GM23338 (cell line): ENCODE results near the gene CDH23. TPM values are rescaled to one million over a fixed set of nuclear protein-coding genes. Genes with fewer than 3 reads are reported as not detected.

Experiments
- ATAC-seq: fragments of 200-7000 bp; cut with Tn5 transposase; 3 replicates; pipeline ENCODE4 v1.9.1; 2020
- DNase-seq: peaks from one replicate; pipeline ENCODE4 v3.0.0-alpha.2; 2015; ENCODE audit warnings: low spot score
- H2AFZ ChIP-seq: fragments of 200-600 bp; sonication (generic); 2 replicates; pipeline ENCODE4 v1.8.0; 2016; ENCODE audit warnings: antibody characterized with exemption, mild to moderate bottlenecking, moderate library complexity
- H3F3A ChIP-seq: fragments of 200-600 bp; sonication (generic); replicated peaks from 2 replicates; pipeline ENCODE4 v1.8.0; 2017; ENCODE audit warnings: antibody characterized with exemption, mixed run types, low read depth
- H3K27ac ChIP-seq: fragments of 200-600 bp; sonication (generic); 2 replicates; pipeline ENCODE4 v1.6.1; 2016; ENCODE audit warnings: low read depth
- H3K27me3 ChIP-seq: fragments of 200-600 bp; sonication (generic); 2 replicates; pipeline ENCODE4 v1.8.0; 2016; ENCODE audit warnings: mild to moderate bottlenecking, mixed run types, moderate library complexity; ENCODE audit not compliant: insufficient read depth
- H3K36me3 ChIP-seq: fragments of 200-600 bp; sonication (generic); 2 replicates; pipeline ENCODE4 v1.8.0; 2016; ENCODE audit warnings: mild to moderate bottlenecking; ENCODE audit not compliant: insufficient read depth
- H3K4me1 ChIP-seq: fragments of 200-600 bp; sonication (generic); 2 replicates; pipeline ENCODE4 v1.8.0; 2016; ENCODE audit warnings: mild to moderate bottlenecking, moderate library complexity; ENCODE audit not compliant: insufficient read depth
- H3K4me2 ChIP-seq: fragments of 200-600 bp; sonication (generic); 2 replicates; pipeline ENCODE4 v1.7.1; 2017; ENCODE audit warnings: mixed run types
- H3K4me3 ChIP-seq: fragments of 200-600 bp; sonication (generic); 2 replicates; pipeline ENCODE4 v1.6.1; 2016; ENCODE audit warnings: mixed run types
- H3K79me2 ChIP-seq: fragments of 200-600 bp; sonication (generic); replicated peaks from 2 replicates; pipeline ENCODE4 v1.8.0; 2017; ENCODE audit warnings: mild to moderate bottlenecking; ENCODE audit not compliant: insufficient read depth
- H3K9me2 ChIP-seq: fragments of 200-600 bp; sonication (generic); 2 replicates; pipeline ENCODE4 v1.8.0; 2017; ENCODE audit not compliant: insufficient read depth
- H4K20me1 ChIP-seq: fragments of 200-600 bp; sonication (generic); replicated peaks from 2 replicates; pipeline ENCODE4 v1.8.0; 2017; ENCODE audit warnings: mild to moderate bottlenecking; ENCODE audit not compliant: insufficient read depth
- H3K27ac Mint-ChIP-seq: 2 replicates; pipeline ENCODE4 v1.8.0; 2020; ENCODE audit warnings: inconsistent platforms, mild to moderate bottlenecking, moderate library complexity, mixed read lengths
- H3K27me3 Mint-ChIP-seq: 3 replicates; pipeline ENCODE4 v1.8.0; 2022; ENCODE audit warnings: low read depth, mild to moderate bottlenecking, moderate library complexity, mixed read lengths, inconsistent platforms; ENCODE audit not compliant: insufficient read depth, poor library complexity
- H3K36me3 Mint-ChIP-seq: 3 replicates; pipeline ENCODE4 v1.8.0; 2021; ENCODE audit warnings: low read depth, mild to moderate bottlenecking, inconsistent platforms, moderate library complexity, mixed read lengths
- H3K4me1 Mint-ChIP-seq: 3 replicates; pipeline ENCODE4 v1.8.0; 2020; ENCODE audit warnings: mild to moderate bottlenecking, inconsistent platforms, mixed read lengths
- H3K4me3 Mint-ChIP-seq: 3 replicates; pipeline ENCODE4 v1.8.0; 2021; ENCODE audit warnings: moderate library complexity, mild to moderate bottlenecking, inconsistent platforms, mixed read lengths
- H3K9me3 Mint-ChIP-seq: 3 replicates; pipeline ENCODE4 v1.8.0; 2020; ENCODE audit warnings: moderate library complexity, mild to moderate bottlenecking, inconsistent platforms, mixed read lengths
- EZH2 ChIP-seq: fragments of 200-600 bp; sonication (generic); IDR thresholded peaks from one replicate; pipeline ENCODE4 v1.8.0; 2017; ENCODE audit warnings: antibody characterized with exemption, mild to moderate bottlenecking, low read depth; ENCODE audit not compliant: unreplicated experiment
- NANOG ChIP-seq: IDR thresholded peaks from 2 replicates; pipeline ENCODE4 v1.6.1; 2016; ENCODE audit warnings: antibody characterized with exemption, borderline replicate concordance
- ZNF331 ChIP-seq: fragments of 250-450 bp; sonication (Bioruptor Pico); IDR thresholded peaks from 2 replicates; pipeline ENCODE4 v1.5.0; 2020; ENCODE audit warnings: low read depth, mild to moderate bottlenecking, moderate library complexity
- polyA plus RNA-seq: library from polyadenylated mRNA; unstranded; fragments of >200 nt; fragmentation: Nextera tagmentation; extraction: Ambion mirVana; gene quantifications from 2 replicates; pipeline ENCODE4 v1.2.1, GENCODE V29; 2016
- total RNA-seq: library from RNA; depleted of rRNA; stranded (reverse); fragments of >200 nt; shearing (Covaris generic); gene quantifications from 2 replicates; pipeline ENCODE4 v1.2.3, GENCODE V29; 2014
- TF ChIP-seq, protein P1 (sequence below): fragments of 250-450 bp; sonication (Bioruptor Pico); IDR thresholded peaks from 2 replicates; pipeline ENCODE4 v1.5.0; 2020; ENCODE audit warnings: mild to moderate bottlenecking, moderate library complexity
- TF ChIP-seq, protein P2 (sequence below), 2 experiments: fragments of 200-600 bp in 1 of 2; sonication (generic) in 1 of 2; conservative IDR thresholded peaks; 2 replicates each; pipeline versions ENCODE4 v1.5.1 to v1.6.1; 2016 to 2017; ENCODE audit warnings: antibody characterized with exemption in 2 of 2, low read depth in 2 of 2, mild to moderate bottlenecking in 2 of 2, moderate library complexity in 1 of 2
- TF ChIP-seq, protein P3 (sequence below): IDR thresholded peaks from 2 replicates; pipeline ENCODE4 v1.6.1; 2016; ENCODE audit warnings: antibody characterized with exemption

CDH23 gene
- total and polyA plus RNA-seq, 2 experiments from 2014 or later, result 0.95 to 4.3 TPM

DNA sequence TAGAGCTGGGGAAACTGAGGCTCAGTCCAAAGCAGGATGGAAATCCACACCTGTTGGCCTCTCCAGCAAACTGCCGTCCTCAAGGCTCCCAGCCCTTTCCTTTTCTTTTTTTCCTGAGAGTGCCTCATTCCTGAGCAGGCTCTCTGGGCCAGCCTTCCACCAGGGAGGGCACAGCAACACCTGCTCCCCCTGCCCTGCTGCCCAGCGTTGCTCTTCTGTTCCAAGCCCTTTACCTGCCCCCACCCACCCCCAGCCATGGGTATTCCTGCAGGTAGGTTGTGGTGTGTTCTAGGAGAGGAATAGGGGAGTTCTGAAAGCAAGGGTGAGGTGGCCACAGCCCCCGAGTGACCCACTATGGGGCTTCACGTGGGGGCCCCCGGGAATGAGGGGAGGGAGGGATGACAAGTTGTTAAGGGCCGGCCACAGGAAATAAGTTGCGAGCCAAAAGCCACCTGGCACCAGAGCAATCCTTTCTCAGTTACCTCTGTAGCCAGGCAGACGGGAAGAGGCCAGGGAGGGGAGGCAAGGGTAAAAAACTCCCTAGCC is 357.3 kb downstream of the CDH23 start (continued):
- TF ChIP-seq, protein P1, sequence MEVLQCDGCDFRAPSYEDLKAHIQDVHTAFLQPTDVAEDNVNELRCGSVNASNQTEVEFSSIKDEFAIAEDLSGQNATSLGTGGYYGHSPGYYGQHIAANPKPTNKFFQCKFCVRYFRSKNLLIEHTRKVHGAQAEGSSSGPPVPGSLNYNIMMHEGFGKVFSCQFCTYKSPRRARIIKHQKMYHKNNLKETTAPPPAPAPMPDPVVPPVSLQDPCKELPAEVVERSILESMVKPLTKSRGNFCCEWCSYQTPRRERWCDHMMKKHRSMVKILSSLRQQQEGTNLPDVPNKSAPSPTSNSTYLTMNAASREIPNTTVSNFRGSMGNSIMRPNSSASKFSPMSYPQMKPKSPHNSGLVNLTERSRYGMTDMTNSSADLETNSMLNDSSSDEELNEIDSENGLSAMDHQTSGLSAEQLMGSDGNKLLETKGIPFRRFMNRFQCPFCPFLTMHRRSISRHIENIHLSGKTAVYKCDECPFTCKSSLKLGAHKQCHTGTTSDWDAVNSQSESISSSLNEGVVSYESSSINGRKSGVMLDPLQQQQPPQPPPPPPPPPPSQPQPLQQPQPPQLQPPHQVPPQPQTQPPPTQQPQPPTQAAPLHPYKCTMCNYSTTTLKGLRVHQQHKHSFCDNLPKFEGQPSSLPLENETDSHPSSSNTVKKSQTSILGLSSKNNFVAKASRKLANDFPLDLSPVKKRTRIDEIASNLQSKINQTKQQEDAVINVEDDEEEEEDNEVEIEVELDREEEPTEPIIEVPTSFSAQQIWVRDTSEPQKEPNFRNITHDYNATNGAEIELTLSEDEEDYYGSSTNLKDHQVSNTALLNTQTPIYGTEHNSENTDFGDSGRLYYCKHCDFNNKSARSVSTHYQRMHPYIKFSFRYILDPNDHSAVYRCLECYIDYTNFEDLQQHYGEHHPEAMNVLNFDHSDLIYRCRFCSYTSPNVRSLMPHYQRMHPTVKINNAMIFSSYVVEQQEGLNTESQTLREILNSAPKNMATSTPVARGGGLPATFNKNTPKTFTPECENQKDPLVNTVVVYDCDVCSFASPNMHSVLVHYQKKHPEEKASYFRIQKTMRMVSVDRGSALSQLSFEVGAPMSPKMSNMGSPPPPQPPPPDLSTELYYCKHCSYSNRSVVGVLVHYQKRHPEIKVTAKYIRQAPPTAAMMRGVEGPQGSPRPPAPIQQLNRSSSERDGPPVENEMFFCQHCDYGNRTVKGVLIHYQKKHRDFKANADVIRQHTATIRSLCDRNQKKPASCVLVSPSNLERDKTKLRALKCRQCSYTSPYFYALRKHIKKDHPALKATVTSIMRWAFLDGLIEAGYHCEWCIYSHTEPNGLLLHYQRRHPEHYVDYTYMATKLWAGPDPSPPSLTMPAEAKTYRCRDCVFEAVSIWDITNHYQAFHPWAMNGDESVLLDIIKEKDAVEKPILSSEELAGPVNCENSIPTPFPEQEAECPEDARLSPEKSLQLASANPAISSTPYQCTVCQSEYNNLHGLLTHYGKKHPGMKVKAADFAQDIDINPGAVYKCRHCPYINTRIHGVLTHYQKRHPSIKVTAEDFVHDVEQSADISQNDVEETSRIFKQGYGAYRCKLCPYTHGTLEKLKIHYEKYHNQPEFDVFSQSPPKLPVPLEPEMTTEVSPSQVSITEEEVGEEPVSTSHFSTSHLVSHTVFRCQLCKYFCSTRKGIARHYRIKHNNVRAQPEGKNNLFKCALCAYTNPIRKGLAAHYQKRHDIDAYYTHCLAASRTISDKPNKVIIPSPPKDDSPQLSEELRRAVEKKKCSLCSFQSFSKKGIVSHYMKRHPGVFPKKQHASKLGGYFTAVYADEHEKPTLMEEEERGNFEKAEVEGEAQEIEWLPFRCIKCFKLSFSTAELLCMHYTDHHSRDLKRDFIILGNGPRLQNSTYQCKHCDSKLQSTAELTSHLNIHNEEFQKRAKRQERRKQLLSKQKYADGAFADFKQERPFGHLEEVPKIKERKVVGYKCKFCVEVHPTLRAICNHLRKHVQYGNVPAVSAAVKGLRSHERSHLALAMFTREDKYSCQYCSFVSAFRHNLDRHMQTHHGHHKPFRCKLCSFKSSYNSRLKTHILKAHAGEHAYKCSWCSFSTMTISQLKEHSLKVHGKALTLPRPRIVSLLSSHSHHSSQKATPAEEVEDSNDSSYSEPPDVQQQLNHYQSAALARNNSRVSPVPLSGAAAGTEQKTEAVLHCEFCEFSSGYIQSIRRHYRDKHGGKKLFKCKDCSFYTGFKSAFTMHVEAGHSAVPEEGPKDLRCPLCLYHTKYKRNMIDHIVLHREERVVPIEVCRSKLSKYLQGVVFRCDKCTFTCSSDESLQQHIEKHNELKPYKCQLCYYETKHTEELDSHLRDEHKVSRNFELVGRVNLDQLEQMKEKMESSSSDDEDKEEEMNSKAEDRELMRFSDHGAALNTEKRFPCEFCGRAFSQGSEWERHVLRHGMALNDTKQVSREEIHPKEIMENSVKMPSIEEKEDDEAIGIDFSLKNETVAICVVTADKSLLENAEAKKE (CRISPR knock-in tag), result no peak

DNA sequence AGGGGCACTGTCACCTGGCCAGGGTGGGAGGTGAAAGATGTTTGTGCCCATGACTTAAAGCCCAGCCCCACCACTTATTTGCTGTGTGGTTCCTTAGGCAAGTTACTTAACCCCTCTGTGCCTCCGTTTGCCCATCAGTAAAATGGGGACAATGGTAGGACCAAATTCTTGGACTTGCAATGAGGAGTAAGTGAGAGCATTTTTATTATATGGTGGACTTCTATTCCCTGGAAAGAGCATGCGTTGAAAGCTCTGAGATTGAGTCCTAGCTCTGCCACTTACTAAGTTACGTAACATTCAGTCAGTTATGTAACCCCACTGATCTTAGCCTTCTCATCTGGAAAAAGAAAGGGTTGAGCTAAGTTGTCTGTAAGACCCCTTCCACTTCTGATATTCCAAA is 357.8 kb downstream of the CDH23 start:
- no peak for ATAC-seq
- H3K36me3 Mint-ChIP-seq, result no peaks in the 10 kb centered on the region
- TF ChIP-seq, protein P2, sequence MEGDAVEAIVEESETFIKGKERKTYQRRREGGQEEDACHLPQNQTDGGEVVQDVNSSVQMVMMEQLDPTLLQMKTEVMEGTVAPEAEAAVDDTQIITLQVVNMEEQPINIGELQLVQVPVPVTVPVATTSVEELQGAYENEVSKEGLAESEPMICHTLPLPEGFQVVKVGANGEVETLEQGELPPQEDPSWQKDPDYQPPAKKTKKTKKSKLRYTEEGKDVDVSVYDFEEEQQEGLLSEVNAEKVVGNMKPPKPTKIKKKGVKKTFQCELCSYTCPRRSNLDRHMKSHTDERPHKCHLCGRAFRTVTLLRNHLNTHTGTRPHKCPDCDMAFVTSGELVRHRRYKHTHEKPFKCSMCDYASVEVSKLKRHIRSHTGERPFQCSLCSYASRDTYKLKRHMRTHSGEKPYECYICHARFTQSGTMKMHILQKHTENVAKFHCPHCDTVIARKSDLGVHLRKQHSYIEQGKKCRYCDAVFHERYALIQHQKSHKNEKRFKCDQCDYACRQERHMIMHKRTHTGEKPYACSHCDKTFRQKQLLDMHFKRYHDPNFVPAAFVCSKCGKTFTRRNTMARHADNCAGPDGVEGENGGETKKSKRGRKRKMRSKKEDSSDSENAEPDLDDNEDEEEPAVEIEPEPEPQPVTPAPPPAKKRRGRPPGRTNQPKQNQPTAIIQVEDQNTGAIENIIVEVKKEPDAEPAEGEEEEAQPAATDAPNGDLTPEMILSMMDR (conservative IDR thresholded peaks at IDR 0.05; ENCODE audit: low read depth in 2 of 2), result no peak
- TF ChIP-seq, protein P3, sequence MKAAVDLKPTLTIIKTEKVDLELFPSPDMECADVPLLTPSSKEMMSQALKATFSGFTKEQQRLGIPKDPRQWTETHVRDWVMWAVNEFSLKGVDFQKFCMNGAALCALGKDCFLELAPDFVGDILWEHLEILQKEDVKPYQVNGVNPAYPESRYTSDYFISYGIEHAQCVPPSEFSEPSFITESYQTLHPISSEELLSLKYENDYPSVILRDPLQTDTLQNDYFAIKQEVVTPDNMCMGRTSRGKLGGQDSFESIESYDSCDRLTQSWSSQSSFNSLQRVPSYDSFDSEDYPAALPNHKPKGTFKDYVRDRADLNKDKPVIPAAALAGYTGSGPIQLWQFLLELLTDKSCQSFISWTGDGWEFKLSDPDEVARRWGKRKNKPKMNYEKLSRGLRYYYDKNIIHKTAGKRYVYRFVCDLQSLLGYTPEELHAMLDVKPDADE, result no peak
- TF ChIP-seq, protein P1 (CRISPR knock-in tag), result no peak
- TF ChIP-seq NANOG (no peak), ZNF331 (no peak), EZH2 (no peak)

More for the DNA sequence above, 357.8 kb downstream of the CDH23 start:
- Histone ChIP-seq H2AFZ (no peak overlapping the region), H4K20me1 (no peaks in the 10 kb centered on the region), H3F3A (no peaks in the 10 kb centered on the region), H3K27ac (no peak overlapping the region), H3K4me1 (peaks cover 5% of the 10 kb centered on the region; the same call in 1 of the 2 replicates), H3K9me2 (no peaks in the 10 kb centered on the region), H3K27me3 (no peaks in the 10 kb centered on the region), H3K4me3 (no peak overlapping the region), H3K36me3 (no peaks in the 10 kb centered on the region), H3K79me2 (no peaks in the 10 kb centered on the region), H3K4me2 (no peak overlapping the region)
- H3K9me3 Mint-ChIP-seq, result no peaks in the 10 kb centered on the region
- peaks cover 13% of the 10 kb centered on the region for H3K27me3 Mint-ChIP-seq
- no peak overlapping the region for H3K27ac Mint-ChIP-seq
- H3K4me1 Mint-ChIP-seq, result peaks cover 24% of the 10 kb centered on the region
- no peak for DNase-seq
- H3K4me3 Mint-ChIP-seq, result no peak overlapping the region
